Smooth muscle cell (in vitro differentiated cells): ENCODE measurements around the gene TSTD1. TPM values are rescaled to one million over a fixed set of nuclear protein-coding genes. Genes with fewer than 3 reads are reported as not detected.

Source experiments
- DNase-seq: peaks from one replicate; lab custom pipeline; 2025; ENCODE audit not compliant: unreplicated experiment; lab: John Stamatoyannopoulos, UW
- H2AFZ ChIP-seq: fragments of 200-600 bp; sonication (generic); 2 replicates; pipeline ENCODE4 v1.6.0; 2016; ENCODE audit warnings: antibody characterized with exemption, low read depth, mild to moderate bottlenecking
- H3F3A ChIP-seq: fragments of 200-600 bp; sonication (generic); 2 replicates; pipeline ENCODE4 v1.6.0; 2017; ENCODE audit warnings: antibody characterized with exemption, low read depth
- H3K27ac ChIP-seq: fragments of 200-600 bp; sonication (generic); 2 replicates; pipeline ENCODE4 v1.5.1; 2016; ENCODE audit warnings: low read depth, mild to moderate bottlenecking
- H3K27me3 ChIP-seq: fragments of 200-600 bp; sonication (generic); 2 replicates; pipeline ENCODE4 v1.6.1; 2016; ENCODE audit warnings: low read depth, mild to moderate bottlenecking
- H3K36me3 ChIP-seq: fragments of 200-600 bp; sonication (generic); 2 replicates; pipeline ENCODE4 v1.5.1; 2016; ENCODE audit warnings: low read depth
- H3K4me1 ChIP-seq: fragments of 200-600 bp; sonication (generic); 2 replicates; pipeline ENCODE4 v1.5.1; 2016; ENCODE audit warnings: low read depth
- H3K4me2 ChIP-seq: fragments of 200-600 bp; sonication (generic); 2 replicates; pipeline ENCODE4 v1.6.0; 2016; ENCODE audit warnings: mild to moderate bottlenecking
- H3K4me3 ChIP-seq: fragments of 200-600 bp; sonication (generic); 2 replicates; pipeline ENCODE4 v1.5.1; 2016; ENCODE audit warnings: mild to moderate bottlenecking
- H3K79me2 ChIP-seq: fragments of 200-600 bp; sonication (generic); 2 replicates; pipeline ENCODE4 v1.6.0; 2016; ENCODE audit warnings: low read depth, mild to moderate bottlenecking
- H3K9ac ChIP-seq: fragments of 200-600 bp; sonication (generic); 2 replicates; pipeline ENCODE4 v1.6.0; 2016; ENCODE audit warnings: low read depth
- H3K9me3 ChIP-seq: fragments of 200-600 bp; sonication (generic); replicated peaks from 2 replicates; pipeline ENCODE4 v1.5.1; 2016; ENCODE audit warnings: low read depth
- H4K20me1 ChIP-seq: fragments of 200-600 bp; sonication (generic); 2 replicates; pipeline ENCODE4 v1.6.0; 2016; ENCODE audit warnings: low read depth
- WGBS: methylation state at CpG from one replicate; pipeline ENCODE4 v1.1.7; 2016; ENCODE audit warnings: low lambda C conversion rate; 5-methylcytosine and 5-hydroxymethylcytosine counted together
- polyA plus RNA-seq: library from polyadenylated mRNA; unstranded; fragments of >200 nt; fragmentation: Nextera tagmentation; extraction: Ambion mirVana; gene quantifications from 2 replicates; pipeline ENCODE4 v1.2.1, GENCODE V29; 2016
- total RNA-seq: library from RNA; depleted of rRNA; stranded (reverse); fragments of >200 nt; gene quantifications from 2 replicates; pipeline ENCODE4 v1.2.3, GENCODE V29; 2014
- TF ChIP-seq, protein P1 (sequence below): fragments of 200-600 bp; sonication (generic); IDR thresholded peaks from 2 replicates; pipeline ENCODE4 v1.5.1; 2017; ENCODE audit warnings: borderline replicate concordance, mild to moderate bottlenecking, antibody characterized with exemption; ENCODE audit not compliant: insufficient read depth, poor library complexity, severe bottlenecking

The TSTD1 gene
- total and polyA plus RNA-seq, 2 experiments from 2014 or later: 26.0 to 48.0 TPM

DNA sequence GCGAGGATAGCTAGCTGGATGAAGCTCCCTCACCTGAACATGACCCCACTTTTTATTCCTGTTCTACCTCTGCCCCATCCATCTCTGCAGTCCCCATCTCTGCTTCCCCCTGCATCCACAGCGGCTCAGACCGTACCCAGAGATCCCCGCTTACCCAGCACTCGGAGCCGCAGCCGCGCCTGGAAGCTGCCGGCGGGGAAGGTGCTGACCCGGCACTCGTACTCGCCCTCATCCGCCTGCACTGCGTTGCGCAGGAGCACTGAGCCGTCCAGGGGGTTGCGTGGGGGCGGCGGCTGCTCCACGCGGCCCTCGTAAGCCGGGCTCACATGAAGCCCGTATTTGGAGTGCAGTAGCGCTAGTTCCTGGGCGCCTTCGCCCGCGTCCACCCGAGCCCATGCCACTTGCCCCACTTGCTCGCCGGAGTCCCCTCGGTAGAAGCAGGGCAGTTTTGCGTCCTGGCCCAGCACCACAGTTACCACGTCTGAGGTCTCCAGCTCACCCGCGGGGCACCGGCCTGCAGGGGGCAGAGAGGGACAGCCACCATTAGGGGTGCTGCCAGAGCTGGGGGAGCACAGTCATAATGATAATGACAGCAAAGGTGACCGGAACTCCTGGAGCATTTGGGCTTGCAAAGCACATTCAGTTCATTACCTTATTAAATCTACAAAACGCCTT, 40.8 kb upstream of the TSTD1 start:
- TF ChIP-seq, protein P1, sequence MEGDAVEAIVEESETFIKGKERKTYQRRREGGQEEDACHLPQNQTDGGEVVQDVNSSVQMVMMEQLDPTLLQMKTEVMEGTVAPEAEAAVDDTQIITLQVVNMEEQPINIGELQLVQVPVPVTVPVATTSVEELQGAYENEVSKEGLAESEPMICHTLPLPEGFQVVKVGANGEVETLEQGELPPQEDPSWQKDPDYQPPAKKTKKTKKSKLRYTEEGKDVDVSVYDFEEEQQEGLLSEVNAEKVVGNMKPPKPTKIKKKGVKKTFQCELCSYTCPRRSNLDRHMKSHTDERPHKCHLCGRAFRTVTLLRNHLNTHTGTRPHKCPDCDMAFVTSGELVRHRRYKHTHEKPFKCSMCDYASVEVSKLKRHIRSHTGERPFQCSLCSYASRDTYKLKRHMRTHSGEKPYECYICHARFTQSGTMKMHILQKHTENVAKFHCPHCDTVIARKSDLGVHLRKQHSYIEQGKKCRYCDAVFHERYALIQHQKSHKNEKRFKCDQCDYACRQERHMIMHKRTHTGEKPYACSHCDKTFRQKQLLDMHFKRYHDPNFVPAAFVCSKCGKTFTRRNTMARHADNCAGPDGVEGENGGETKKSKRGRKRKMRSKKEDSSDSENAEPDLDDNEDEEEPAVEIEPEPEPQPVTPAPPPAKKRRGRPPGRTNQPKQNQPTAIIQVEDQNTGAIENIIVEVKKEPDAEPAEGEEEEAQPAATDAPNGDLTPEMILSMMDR: no peak
- Histone ChIP-seq H4K20me1 (no peaks in the 10 kb centered on the region), H3F3A (peaks cover 31% of the 10 kb centered on the region), H3K9me3 (no peaks in the 10 kb centered on the region), H3K27ac (peak overlapping the region; percentile 96), H3K4me3 (no peak overlapping the region), H3K4me1 (peaks cover 20% of the 10 kb centered on the region), H3K9ac (no peak overlapping the region), H3K27me3 (no peaks in the 10 kb centered on the region), H3K4me2 (peak overlapping the region; percentile 53), H2AFZ (no peak overlapping the region), H3K36me3 (no peaks in the 10 kb centered on the region), H3K79me2 (no peaks in the 10 kb centered on the region)
- 90% methylated on average over 34 of the region's 41 CpGs for WGBS
- DNase-seq: no peak

DNA sequence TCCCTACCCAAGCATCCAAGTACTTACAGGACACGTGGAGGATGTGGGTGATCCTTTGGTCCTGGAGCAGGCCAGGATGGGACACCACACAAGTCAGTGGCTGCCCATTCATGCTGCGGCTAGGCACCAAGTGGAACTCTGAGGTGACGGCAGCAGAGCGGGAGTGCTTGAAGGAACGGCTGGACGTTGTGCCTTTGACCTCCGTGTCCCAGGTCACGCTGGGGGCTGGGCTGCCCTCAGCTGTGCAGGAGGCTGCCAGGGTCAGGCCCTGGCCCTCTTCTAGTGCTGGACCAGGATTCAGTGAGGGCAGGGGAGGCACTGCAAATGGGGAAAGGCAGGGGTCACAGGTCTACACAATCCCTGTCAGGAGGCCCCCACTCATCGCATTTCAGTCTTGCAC, 38.7 kb upstream of the TSTD1 start:
- H2AFZ ChIP-seq: no peak overlapping the region
- DNase-seq: no peak
- H3K9ac ChIP-seq: no peak overlapping the region
- WGBS: 91% methylated on average over 9 of the region's 9 CpGs
- H3K36me3 ChIP-seq: no peaks in the 10 kb centered on the region
- no peak overlapping the region for H3K4me2 ChIP-seq
- H3F3A ChIP-seq: peaks cover 19% of the 10 kb centered on the region
- no peaks in the 10 kb centered on the region for H4K20me1 ChIP-seq
- H3K4me3 ChIP-seq: no peak overlapping the region
- no peaks in the 10 kb centered on the region for H3K9me3 ChIP-seq
- H3K4me1 ChIP-seq: peaks cover 12% of the 10 kb centered on the region
- H3K79me2 ChIP-seq: no peaks in the 10 kb centered on the region
- no peaks in the 10 kb centered on the region for H3K27me3 ChIP-seq
- H3K27ac ChIP-seq: no peak overlapping the region
- TF ChIP-seq, protein P1: no peak

DNA sequence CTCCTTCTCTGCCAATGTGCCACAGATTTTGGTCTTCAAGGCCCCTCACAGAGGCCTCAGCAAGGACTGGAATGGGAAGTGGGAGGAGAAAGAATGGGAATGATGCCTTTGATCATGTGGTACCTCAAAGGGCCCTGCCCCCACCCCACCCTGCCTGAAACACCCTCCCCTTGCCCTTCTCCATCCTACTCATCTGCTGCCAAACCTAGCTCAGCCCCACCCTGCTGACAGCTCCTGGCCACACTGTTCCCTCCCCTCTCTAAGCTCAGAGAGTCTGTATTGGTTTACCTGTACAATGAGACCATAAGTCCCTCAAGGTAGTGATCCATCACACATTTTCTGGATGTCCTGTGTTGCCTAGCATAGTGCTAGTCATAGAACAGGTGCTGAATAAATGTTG, 37.6 kb upstream of the TSTD1 start:
- Histone ChIP-seq H3K27ac (peak overlapping the region; percentile 4), H3K79me2 (no peaks in the 10 kb centered on the region), H3K4me2 (no peak overlapping the region), H3K4me1 (peaks cover 14% of the 10 kb centered on the region), H3K9ac (no peak overlapping the region), H3F3A (peaks cover 15% of the 10 kb centered on the region), H3K9me3 (no peaks in the 10 kb centered on the region), H3K27me3 (no peaks in the 10 kb centered on the region), H2AFZ (no peak overlapping the region), H3K4me3 (no peak overlapping the region), H4K20me1 (no peaks in the 10 kb centered on the region), H3K36me3 (no peaks in the 10 kb centered on the region)
- TF ChIP-seq, protein P1: no peak
- DNase-seq: no peak
